ENCODE results near the gene SMG5.
"Not testable (repeated sequence)": the region's sequence is repeated elsewhere in the genome, so short reads cannot be mapped to it uniquely, and the experiment has no call there.

Gene SMG5

DNA sequence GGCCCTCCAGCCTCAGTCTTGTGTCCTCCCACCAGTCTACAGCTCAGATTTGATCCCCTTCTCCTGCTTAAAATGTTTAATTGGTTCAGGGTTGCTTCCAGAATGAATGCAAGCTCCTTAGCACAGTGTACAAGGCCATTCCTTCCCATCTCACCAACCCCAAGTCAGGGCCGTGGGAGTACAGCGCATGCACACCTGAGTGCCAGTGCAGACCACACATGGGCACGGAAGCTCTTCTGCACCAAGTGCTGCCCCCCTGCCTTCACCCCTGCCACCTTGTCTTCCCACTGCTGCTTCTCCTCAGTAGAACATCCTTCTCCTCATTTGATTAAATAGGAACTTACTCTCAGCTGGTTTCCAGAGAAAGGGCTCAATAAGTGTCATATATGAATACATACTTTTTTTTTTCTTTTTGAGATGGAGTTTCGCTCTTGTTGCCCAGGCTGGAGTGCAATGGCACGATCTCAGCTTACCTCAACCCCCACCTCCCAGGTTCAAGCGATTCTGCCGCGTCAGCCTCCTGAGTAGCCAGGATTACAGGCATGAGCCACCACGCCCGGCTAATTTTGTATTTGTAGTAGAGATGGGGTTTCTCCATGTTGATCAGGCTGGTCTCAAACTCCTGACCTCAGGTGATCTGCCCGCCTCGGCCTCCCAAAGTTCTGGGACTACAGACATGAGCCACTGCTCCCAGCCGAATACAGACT, 60.5 kb downstream of the SMG5 start:
- no peaks in the 10 kb centered on the region for H4K20me1 ChIP-seq (ENCODE audit: low read depth, low read length)
- H3K27ac ChIP-seq (ENCODE audit: low read depth, low read length) = no peak overlapping the region

DNA sequence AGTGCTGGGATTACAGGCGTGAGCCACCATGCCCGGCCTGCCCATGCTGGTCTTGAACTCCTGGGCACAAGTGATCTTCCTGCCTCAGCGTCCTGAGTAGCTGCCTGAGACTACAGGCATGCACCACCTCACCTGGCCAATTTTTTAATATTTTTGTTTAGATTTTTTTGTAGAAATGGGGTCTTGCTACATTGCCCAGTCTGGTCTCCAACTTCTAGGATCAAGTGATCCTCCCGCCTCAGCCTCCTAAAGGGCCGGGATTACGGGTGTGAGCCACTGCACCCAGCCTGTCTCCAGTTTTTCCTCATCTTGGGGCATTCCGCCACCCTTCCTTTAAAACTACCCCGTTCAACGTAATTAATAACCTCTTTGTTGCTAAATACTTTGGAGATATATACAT, 62.4 kb downstream of the SMG5 start:
- Histone ChIP-seq H3K9me2 (replicated peaks; ENCODE audit: insufficient read depth, low read length) (no peaks in the 10 kb centered on the region), H3F3A (ENCODE audit: insufficient read depth) (peaks cover 4% of the 10 kb centered on the region; the same call in 1 of the 2 replicates), H3K9me3 (ENCODE audit: insufficient read depth, low read length) (no peaks in the 10 kb centered on the region), H3K36me3 (ENCODE audit: low read length) (0 out of 2 replicates have a peak, but pooled peaks cover 2% of the 10 kb centered on the region), H3K27ac (ENCODE audit: low read depth, low read length) (no peak overlapping the region), H3K4me3 (ENCODE audit: insufficient read depth, low read length, poor library complexity, severe bottlenecking) (no peak overlapping the region), H2AFZ (ENCODE audit: low read depth, low read length, severe bottlenecking) (no peak overlapping the region), H4K20me1 (ENCODE audit: low read depth, low read length) (no peaks in the 10 kb centered on the region), H3K79me2 (ENCODE audit: insufficient read depth, low read length) (peaks cover 17% of the 10 kb centered on the region), H3K27me3 (ENCODE audit: low read length) (no peaks in the 10 kb centered on the region), H3K9ac (ENCODE audit: low read length) (no peak overlapping the region), H3K4me2 (ENCODE audit: low read depth, low read length, poor library complexity, severe bottlenecking) (no peak overlapping the region)
- no peak for TF ChIP-seq EZH2phosphoT487 (conservative IDR thresholded peaks at IDR 0.05; ENCODE audit: low read length)
- TF ChIP-seq, protein P1, sequence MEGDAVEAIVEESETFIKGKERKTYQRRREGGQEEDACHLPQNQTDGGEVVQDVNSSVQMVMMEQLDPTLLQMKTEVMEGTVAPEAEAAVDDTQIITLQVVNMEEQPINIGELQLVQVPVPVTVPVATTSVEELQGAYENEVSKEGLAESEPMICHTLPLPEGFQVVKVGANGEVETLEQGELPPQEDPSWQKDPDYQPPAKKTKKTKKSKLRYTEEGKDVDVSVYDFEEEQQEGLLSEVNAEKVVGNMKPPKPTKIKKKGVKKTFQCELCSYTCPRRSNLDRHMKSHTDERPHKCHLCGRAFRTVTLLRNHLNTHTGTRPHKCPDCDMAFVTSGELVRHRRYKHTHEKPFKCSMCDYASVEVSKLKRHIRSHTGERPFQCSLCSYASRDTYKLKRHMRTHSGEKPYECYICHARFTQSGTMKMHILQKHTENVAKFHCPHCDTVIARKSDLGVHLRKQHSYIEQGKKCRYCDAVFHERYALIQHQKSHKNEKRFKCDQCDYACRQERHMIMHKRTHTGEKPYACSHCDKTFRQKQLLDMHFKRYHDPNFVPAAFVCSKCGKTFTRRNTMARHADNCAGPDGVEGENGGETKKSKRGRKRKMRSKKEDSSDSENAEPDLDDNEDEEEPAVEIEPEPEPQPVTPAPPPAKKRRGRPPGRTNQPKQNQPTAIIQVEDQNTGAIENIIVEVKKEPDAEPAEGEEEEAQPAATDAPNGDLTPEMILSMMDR (IDR thresholded peaks at IDR 0.05; ENCODE audit: insufficient read depth, low read length, poor library complexity, severe bottlenecking) = no peak

More for the DNA sequence above, 60.5 kb downstream of the SMG5 start:
- Histone ChIP-seq H3K36me3 (ENCODE audit: low read length) (0 out of 2 replicates have a peak, but pooled peaks cover 2% of the 10 kb centered on the region), H3K4me3 (ENCODE audit: insufficient read depth, low read length, poor library complexity, severe bottlenecking) (no peak overlapping the region), H3K9ac (ENCODE audit: low read length) (no peak overlapping the region), H3K9me2 (replicated peaks; ENCODE audit: insufficient read depth, low read length) (no peaks in the 10 kb centered on the region), H3F3A (ENCODE audit: insufficient read depth) (peaks cover 4% of the 10 kb centered on the region; the same call in 1 of the 2 replicates), H3K79me2 (ENCODE audit: insufficient read depth, low read length) (peaks cover 17% of the 10 kb centered on the region), H2AFZ (ENCODE audit: low read depth, low read length, severe bottlenecking) (no peak overlapping the region), H3K9me3 (ENCODE audit: insufficient read depth, low read length) (no peaks in the 10 kb centered on the region), H3K4me2 (ENCODE audit: low read depth, low read length, poor library complexity, severe bottlenecking) (no peak overlapping the region), H3K27me3 (ENCODE audit: low read length) (no peaks in the 10 kb centered on the region)
- no peak for TF ChIP-seq EZH2phosphoT487 (conservative IDR thresholded peaks at IDR 0.05; ENCODE audit: low read length)
- TF ChIP-seq, protein P1 (IDR thresholded peaks at IDR 0.05; ENCODE audit: insufficient read depth, low read length, poor library complexity, severe bottlenecking) = no peak

DNA sequence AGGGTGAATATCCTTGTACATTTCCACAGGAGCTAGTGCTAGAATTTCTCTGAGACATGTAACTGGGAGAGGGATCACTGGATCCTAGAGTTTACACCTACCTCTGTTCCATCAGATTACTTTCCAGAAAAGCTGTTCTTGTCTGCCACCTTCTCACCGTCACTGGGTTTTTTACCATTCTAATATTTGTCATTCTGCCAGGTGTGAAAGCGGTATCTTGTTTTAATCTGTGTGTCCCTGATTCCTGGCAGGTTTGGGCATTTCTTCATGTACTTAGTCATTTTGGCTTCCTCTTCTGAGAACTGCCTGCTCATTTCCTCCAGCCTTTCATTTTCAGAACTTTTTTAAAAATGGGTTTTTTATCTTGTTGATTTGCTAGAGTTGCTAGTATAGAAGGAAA, 64.8 kb downstream of the SMG5 start:
- Histone ChIP-seq H3K9me2 (replicated peaks; ENCODE audit: insufficient read depth, low read length) (no peaks in the 10 kb centered on the region), H3K9ac (ENCODE audit: low read length) (no peak overlapping the region), H3K36me3 (ENCODE audit: low read length) (no peaks in the 10 kb centered on the region), H2AFZ (ENCODE audit: low read depth, low read length, severe bottlenecking) (no peak overlapping the region), H3K4me2 (ENCODE audit: low read depth, low read length, poor library complexity, severe bottlenecking) (no peak overlapping the region), H3F3A (ENCODE audit: insufficient read depth) (no peaks in the 10 kb centered on the region; the same call in 1 of the 2 replicates), H3K79me2 (ENCODE audit: insufficient read depth, low read length) (peaks cover 35% of the 10 kb centered on the region), H3K4me3 (ENCODE audit: insufficient read depth, low read length, poor library complexity, severe bottlenecking) (no peak overlapping the region), H3K9me3 (ENCODE audit: insufficient read depth, low read length) (no peaks in the 10 kb centered on the region), H3K27me3 (ENCODE audit: low read length) (no peaks in the 10 kb centered on the region), H4K20me1 (ENCODE audit: low read depth, low read length) (no peaks in the 10 kb centered on the region), H3K27ac (ENCODE audit: low read depth, low read length) (no peak overlapping the region)
- TF ChIP-seq, protein P1 (IDR thresholded peaks at IDR 0.05; ENCODE audit: insufficient read depth, low read length, poor library complexity, severe bottlenecking) = no peak
- no peak for TF ChIP-seq EZH2phosphoT487 (conservative IDR thresholded peaks at IDR 0.05; ENCODE audit: low read length)

DNA sequence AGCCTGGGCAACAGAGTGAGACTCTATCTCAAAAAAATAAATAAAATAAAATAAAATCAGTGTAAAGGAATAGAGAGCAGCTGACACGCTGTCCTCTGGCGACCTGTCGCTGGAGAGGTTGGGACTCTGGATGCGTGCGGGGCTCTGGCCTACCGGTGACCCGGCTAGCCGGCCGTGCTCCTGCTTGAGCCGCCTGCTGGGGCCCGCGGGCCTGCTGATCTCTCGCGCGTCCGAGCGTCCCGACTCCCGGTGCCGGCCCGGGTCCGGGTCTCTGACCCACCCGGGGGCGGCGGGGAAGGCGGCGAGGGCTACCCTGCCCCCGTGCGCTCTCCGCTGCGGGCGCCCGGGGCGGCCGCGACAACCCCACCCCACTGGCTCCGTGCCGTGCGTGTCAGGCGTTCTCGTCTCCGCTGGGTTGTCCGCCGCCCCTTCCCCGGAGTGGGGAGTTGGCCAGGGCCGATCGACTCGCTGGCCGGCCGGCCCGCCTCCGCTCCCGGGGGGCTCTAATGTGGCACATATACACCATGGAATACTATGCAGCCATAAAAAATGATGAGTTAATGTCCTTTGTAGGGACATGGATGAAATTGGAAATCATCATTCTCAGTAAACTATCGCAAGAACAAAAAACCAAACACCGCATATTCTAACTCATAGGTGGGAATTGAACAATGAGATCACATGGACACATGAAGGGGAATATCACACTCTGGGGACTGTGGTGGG, 66.1 kb downstream of the SMG5 start:
- not testable (repeated sequence) for H3K4me3 ChIP-seq (ENCODE audit: insufficient read depth, low read length, poor library complexity, severe bottlenecking); H3K27ac ChIP-seq (ENCODE audit: low read depth, low read length); H3K27me3 ChIP-seq (ENCODE audit: low read length); H3F3A ChIP-seq (ENCODE audit: insufficient read depth); H3K36me3 ChIP-seq (ENCODE audit: low read length); H3K4me2 ChIP-seq (ENCODE audit: low read depth, low read length, poor library complexity, severe bottlenecking); H3K9me3 ChIP-seq (ENCODE audit: insufficient read depth, low read length); H2AFZ ChIP-seq (ENCODE audit: low read depth, low read length, severe bottlenecking); H3K9ac ChIP-seq (ENCODE audit: low read length); H4K20me1 ChIP-seq (ENCODE audit: low read depth, low read length); H3K9me2 ChIP-seq (replicated peaks; ENCODE audit: insufficient read depth, low read length)
- peaks cover 35% of the 10 kb centered on the region for H3K79me2 ChIP-seq (ENCODE audit: insufficient read depth, low read length)

Data from SU-DHL-6 (cell line).